Activated B cell treated with CpG ODN at 0.5 μM for 24 hours (primary cell): ENCODE results near the gene GPS2. TPM values are rescaled to one million over a fixed set of nuclear protein-coding genes. Genes with fewer than 3 reads are reported as not detected.

Experiments
- ATAC-seq: fragments of 200-7000 bp; cut with Tn5 transposase; one replicate; pipeline ENCODE4 v1.10.0; 2021; ENCODE audit warnings: low read depth, mild to moderate bottlenecking, moderate library complexity
- CTCF ChIA-PET: fragments of 350-600 bp; sonication (Branson Sonifier 250); formaldehyde crosslinking; loops from one replicate; lab custom pipeline; 2021; ENCODE audit warnings: antibody characterized with exemption; lab: Charles Lee
- POLR2A ChIA-PET: fragments of 350-600 bp; sonication (Branson Sonifier 250); formaldehyde crosslinking; loops from one replicate; lab custom pipeline; 2021; ENCODE audit warnings: antibody characterized with exemption; lab: Charles Lee
- DNase-seq: peaks from one replicate; pipeline ENCODE4 v3.0.0; 2022
- H3K27ac Mint-ChIP-seq: one replicate; pipeline ENCODE4 v1.8.0; 2020; ENCODE audit warnings: mixed read lengths
- H3K27me3 Mint-ChIP-seq: one replicate; pipeline ENCODE4 v1.8.0; 2021; ENCODE audit warnings: mixed read lengths
- H3K36me3 Mint-ChIP-seq: one replicate; pipeline ENCODE4 v1.8.0; 2021; ENCODE audit warnings: low read depth, mixed read lengths
- H3K4me1 Mint-ChIP-seq: one replicate; pipeline ENCODE4 v1.8.0; 2021; ENCODE audit warnings: mixed read lengths
- H3K4me3 Mint-ChIP-seq: one replicate; pipeline ENCODE4 v1.8.0; 2020; ENCODE audit warnings: mild to moderate bottlenecking, mixed read lengths
- H3K9me3 Mint-ChIP-seq: one replicate; pipeline ENCODE4 v1.8.0; 2020; ENCODE audit warnings: mixed read lengths
- intact Hi-C: fragments of 100-400 bp; cut with micrococcal nuclease; formaldehyde crosslinking; loops from one replicate; pipeline ENCODE4 v1.15.1; 2024
- total RNA-seq: library from RNA; stranded (reverse); gene quantifications from 2 replicates; pipeline ENCODE4 v1.2.3, GENCODE V29; 2022
- TF ChIP-seq, protein P1 (sequence below): fragments of 200-600 bp; IDR thresholded peaks from one replicate; pipeline ENCODE4 v1.8.0; 2022; ENCODE audit warnings: antibody characterized with exemption, mild to moderate bottlenecking

The GPS2 gene
- total RNA-seq, 1 donor from 2014 or later, result 105 TPM

DNA sequence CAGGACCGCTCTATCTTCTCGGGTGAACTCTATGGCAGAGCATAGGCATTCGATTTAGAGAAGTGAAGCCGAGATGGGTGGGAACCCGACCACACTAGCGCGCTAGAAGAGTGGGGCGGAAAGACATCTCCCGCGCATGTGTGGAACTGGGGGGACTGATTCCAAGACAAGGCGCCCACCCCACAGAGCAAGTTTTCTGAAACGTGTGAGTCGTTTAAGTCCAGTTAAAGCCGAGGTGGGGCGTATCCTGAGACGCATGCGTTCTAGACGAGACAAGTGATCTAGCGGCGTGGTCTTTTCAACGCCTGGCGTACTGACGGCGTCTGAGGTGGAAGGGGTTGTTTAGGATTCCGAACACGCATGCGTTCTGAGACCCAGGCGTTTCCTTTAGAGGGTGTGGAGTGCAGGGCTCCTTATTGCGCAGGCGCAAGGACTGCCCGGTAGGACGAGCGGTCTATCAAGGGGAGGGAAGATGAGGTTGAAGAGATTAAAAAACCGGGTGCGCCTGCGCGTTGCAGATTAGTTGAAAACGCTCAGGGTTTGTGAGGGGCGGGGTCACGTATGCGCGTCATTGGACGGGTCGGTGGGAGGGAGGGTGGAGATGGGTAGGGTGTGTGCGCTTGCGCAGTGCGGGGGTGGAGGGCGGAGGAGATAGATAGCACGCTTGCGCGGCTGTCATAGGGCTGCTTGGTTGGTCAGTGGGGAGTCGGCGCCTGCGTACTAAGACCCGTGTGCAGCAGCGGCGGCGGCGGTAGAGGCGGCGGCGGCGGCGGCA is 8.1 kb downstream of the GPS2 start, which contains the start of gene EIF5A:
TSS of gene EIF5A (plus strand) at position 718 of the 775 bp plus-strand sequence. CDS start 2,008 bp downstream, outside the sequence.
- ATAC-seq (peak; percentile 72), DNase-seq (peak; percentile 98)
- peak within 1 kb of the TSS; percentile 96 for H3K4me3 Mint-ChIP-seq
- ChIA-PET POLR2A (interaction anchor here (0.6 to 3.0 kb wide), 7 partner anchors 11 to 380 kb away, joined by 3 to 13 read pairs (median 3); partner anchors contain the start of genes ACAP1 and TP53), CTCF (interaction anchor here (2.0 kb wide), 1 partner anchor 11 kb away, joined by 11 read pairs; no protein-coding TSS in a partner anchor)
- peak within 1 kb of the TSS; percentile 99 for H3K27ac Mint-ChIP-seq
- H3K36me3 Mint-ChIP-seq, result peaks cover 48% of the 10 kb centered on the region
- no peaks in the 10 kb centered on the region for H3K27me3 Mint-ChIP-seq
- H3K9me3 Mint-ChIP-seq, result no peaks in the 10 kb centered on the region
- TF ChIP-seq, protein P1, sequence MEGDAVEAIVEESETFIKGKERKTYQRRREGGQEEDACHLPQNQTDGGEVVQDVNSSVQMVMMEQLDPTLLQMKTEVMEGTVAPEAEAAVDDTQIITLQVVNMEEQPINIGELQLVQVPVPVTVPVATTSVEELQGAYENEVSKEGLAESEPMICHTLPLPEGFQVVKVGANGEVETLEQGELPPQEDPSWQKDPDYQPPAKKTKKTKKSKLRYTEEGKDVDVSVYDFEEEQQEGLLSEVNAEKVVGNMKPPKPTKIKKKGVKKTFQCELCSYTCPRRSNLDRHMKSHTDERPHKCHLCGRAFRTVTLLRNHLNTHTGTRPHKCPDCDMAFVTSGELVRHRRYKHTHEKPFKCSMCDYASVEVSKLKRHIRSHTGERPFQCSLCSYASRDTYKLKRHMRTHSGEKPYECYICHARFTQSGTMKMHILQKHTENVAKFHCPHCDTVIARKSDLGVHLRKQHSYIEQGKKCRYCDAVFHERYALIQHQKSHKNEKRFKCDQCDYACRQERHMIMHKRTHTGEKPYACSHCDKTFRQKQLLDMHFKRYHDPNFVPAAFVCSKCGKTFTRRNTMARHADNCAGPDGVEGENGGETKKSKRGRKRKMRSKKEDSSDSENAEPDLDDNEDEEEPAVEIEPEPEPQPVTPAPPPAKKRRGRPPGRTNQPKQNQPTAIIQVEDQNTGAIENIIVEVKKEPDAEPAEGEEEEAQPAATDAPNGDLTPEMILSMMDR, result no peak
- peaks cover 38% of the 10 kb centered on the region for H3K4me1 Mint-ChIP-seq
- intact Hi-C loops, result loop anchor here (1.0 to 2.0 kb wide), 13 partner anchors 8 to 380 kb away; partner anchors contain the start of genes ELP5, GABARAP, GPS2 and NEURL4

DNA sequence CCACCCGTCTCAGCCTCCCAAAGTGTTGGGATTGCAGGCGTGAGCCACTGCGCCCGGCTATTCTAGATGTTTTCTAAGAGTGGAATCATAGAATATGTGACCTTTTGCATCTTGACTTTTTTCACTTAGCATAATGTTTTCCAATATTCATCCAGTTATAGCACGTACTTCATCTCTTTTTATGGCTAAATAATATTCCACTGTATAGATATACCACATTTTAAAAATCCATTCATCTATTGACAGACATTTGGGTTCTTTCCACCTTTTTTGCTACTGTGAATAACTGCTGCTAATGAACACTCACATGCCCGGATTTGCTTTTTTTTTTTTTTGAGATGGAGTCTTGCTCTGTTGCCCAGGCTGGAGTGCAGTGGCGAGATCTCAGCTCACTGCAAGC is 11.0 kb downstream of the GPS2 start:
- TF ChIP-seq, protein P1, result no peak
- Mint-ChIP-seq H3K36me3 (peaks cover 20% of the 10 kb centered on the region), H3K4me1 (peaks cover 11% of the 10 kb centered on the region), H3K9me3 (no peaks in the 10 kb centered on the region), H3K4me3 (peak overlapping the region; percentile 24), H3K27ac (no peak overlapping the region), H3K27me3 (peaks cover 2% of the 10 kb centered on the region)
- ChIA-PET CTCF (interaction anchor here (1.4 kb wide), 1 partner anchor 258 kb away, joined by 3 read pairs; no protein-coding TSS in a partner anchor), POLR2A (interaction anchor here (0.7 to 1.8 kb wide), 7 partner anchors 15 to 476 kb away, joined by 3 to 6 read pairs (median 4); partner anchors contain the start of genes ACAP1, POLR2A and TP53)
- DNase-seq, result no peak
- ATAC-seq, result no peak
- intact Hi-C loops, result no loop called here

- H3K4me1 Mint-ChIP-seq, result peaks cover 24% of the 10 kb centered on the region
- no peaks in the 10 kb centered on the region for H3K9me3 Mint-ChIP-seq
- ChIA-PET CTCF (interaction anchor here (0.6 to 3.5 kb wide), 24 partner anchors 9 to 293 kb away, joined by 3 to 38 read pairs (median 6); partner anchors contain the start of genes ACADVL, ACAP1, DLG4 and GPS2), POLR2A (interaction anchor here (0.6 to 2.2 kb wide), 19 partner anchors 9 to 391 kb away, joined by 3 to 14 read pairs (median 4); partner anchors contain the start of genes ACAP1, EIF5A, GABARAP and GPS2)
- intact Hi-C loops, result loop anchor here (1.0 to 5.0 kb wide), 5 partner anchors 16 to 250 kb away; partner anchors contain the start of gene CLDN7
- ATAC-seq (peak; percentile 49), DNase-seq (peak; percentile 75)
- H3K4me3 Mint-ChIP-seq, result peak overlapping the region; percentile 32
- TF ChIP-seq, protein P1, result peak; percentile 29
- H3K27ac Mint-ChIP-seq, result no peak overlapping the region
- peaks cover 18% of the 10 kb centered on the region for H3K27me3 Mint-ChIP-seq
- H3K36me3 Mint-ChIP-seq, result no peaks in the 10 kb centered on the region
These were observed 18.8 kb downstream of the GPS2 start for GRCh38 chr17:7296189-7296861.

GRCh38 chr17:7295230-7296180 is 19.7 kb downstream of the GPS2 start:
- TF ChIP-seq, protein P1, result no peak
- no peak for ATAC-seq
- no peak overlapping the region for H3K27ac Mint-ChIP-seq
- DNase-seq, result no peak
- peaks cover 24% of the 10 kb centered on the region for H3K4me1 Mint-ChIP-seq
- intact Hi-C loops, result loop anchor here (1.0 to 5.0 kb wide), 5 partner anchors 15 to 249 kb away; partner anchors contain the start of gene CLDN7
- H3K4me3 Mint-ChIP-seq, result peak overlapping the region; percentile 70
- H3K9me3 Mint-ChIP-seq, result no peaks in the 10 kb centered on the region
- CTCF ChIA-PET, result interaction anchor here (0.6 to 3.5 kb wide), 21 partner anchors 8 to 294 kb away, joined by 3 to 38 read pairs (median 6); partner anchors contain the start of genes ACADVL, ACAP1, DLG4 and GPS2
- H3K36me3 Mint-ChIP-seq, result no peaks in the 10 kb centered on the region
- H3K27me3 Mint-ChIP-seq, result peaks cover 20% of the 10 kb centered on the region
- POLR2A ChIA-PET, result interaction anchor here (1.0 to 2.2 kb wide), 11 partner anchors 10 to 392 kb away, joined by 3 to 14 read pairs (median 5); partner anchors contain the start of genes ACAP1, EIF5A, SLC16A13 and SLC2A4
